ENCODE data around the gene DTNBP1. TPM values are rescaled to one million over a fixed set of nuclear protein-coding genes. Genes with fewer than 3 reads are reported as not detected.

Gene DTNBP1
- total and polyA plus RNA-seq, 2 donors (not counting 3 experiments of a cell fraction or from before 2014, with no cell fraction given): 24.3 to 28.9 TPM

GRCh38 chr6:15513801-15514711 is 148.8 kb downstream of the DTNBP1 start:
- dilution Hi-C loops (cut with MboI; ENCODE audit: extremely low pct_ligation_motif_present, low sequenced_read_pairs): no loop called here
- BruUV-seq (replicated peaks): no TSS peak
- H4K20me1 ChIP-seq (replicated peaks; ENCODE audit: control insufficient read depth, extremely low read depth, insufficient read depth, low read length): no peaks in the 10 kb centered on the region
- POLR2A ChIA-PET: no interaction called here
- H3K9me3 ChIP-seq (replicated peaks; ENCODE audit: control insufficient read depth, insufficient read depth, low read length): no peaks in the 10 kb centered on the region
- TF ChIP-seq MYC (IDR thresholded peaks at IDR 0.05; ENCODE audit: low read depth, low read length) (no peak), MAX (IDR thresholded peaks at IDR 0.05; ENCODE audit: insufficient read depth, insufficient read length) (no peak), POLR2A (IDR thresholded peaks at IDR 0.05; ENCODE audit: low read depth, low read length) (no peak)
- H3K4me2 ChIP-seq (ENCODE audit: insufficient read depth, low read length): no peak overlapping the region
- intact Hi-C loops (cut with micrococcal nuclease): no loop called here
- no peak for FAIRE-seq
- H3K36me3 ChIP-seq (ENCODE audit: control insufficient read depth in 2 of 2, extremely low read depth in 1 of 2, insufficient read depth in 2 of 2, low read length in 2 of 2): peaks cover 0 to 7% of the 10 kb centered on the region in 2 experiments
- no peak for DNase-seq (ENCODE audit: low read depth, low spot score)
- no peak overlapping the region for H3K9ac ChIP-seq (replicated peaks; ENCODE audit: extremely low read depth, insufficient read depth, low read length)
- H3K9me1 ChIP-seq (replicated peaks; ENCODE audit: control insufficient read depth, extremely low read depth, insufficient read depth, low read length): no peaks in the 10 kb centered on the region
- no peaks in the 10 kb centered on the region for H3K4me1 ChIP-seq (ENCODE audit: control insufficient read depth, extremely low read depth, insufficient read depth, low read length)
- H3K27ac ChIP-seq (ENCODE audit: insufficient read depth, low read depth, low read length): no peak overlapping the region
- no peak overlapping the region for H2AFZ ChIP-seq (ENCODE audit: low read depth, low read length)
- H3K4me3 ChIP-seq (replicated peaks in 1 of 3; ENCODE audit: insufficient read depth in 1 of 3, low read depth in 1 of 3, low read length in 3 of 3): no peak overlapping the region
- no peaks in the 10 kb centered on the region for H3K79me2 ChIP-seq (ENCODE audit: control insufficient read depth, insufficient read depth, low read length)
- CTCF ChIA-PET: interaction anchor here (1.1 kb wide), 1 partner anchor 9 kb away, joined by 4 read pairs; no protein-coding TSS in a partner anchor
- no peaks in the 10 kb centered on the region for H3K27me3 ChIP-seq (ENCODE audit: control insufficient read depth in 2 of 2, insufficient read depth in 2 of 2, low read length in 2 of 2)

GRCh38 chr6:15513131-15513771 is 149.6 kb downstream of the DTNBP1 start:
- TF ChIP-seq MYC (IDR thresholded peaks at IDR 0.05; ENCODE audit: low read depth, low read length) (no peak), CTCF (IDR thresholded peaks at IDR 0.05; ENCODE audit: extremely low read depth in 1 of 2, insufficient read depth in 1 of 2, low read depth in 1 of 2, low read length in 2 of 2) (no peak), JUN (IDR thresholded peaks at IDR 0.05; ENCODE audit: borderline replicate concordance, insufficient read depth, insufficient read length, low read depth) (no peak), POLR2A (IDR thresholded peaks at IDR 0.05; ENCODE audit: low read depth, low read length) (no peak), GATA2 (IDR thresholded peaks at IDR 0.05; ENCODE audit: insufficient read depth, insufficient read length, low read depth, low read length) (no peak), POLR2AphosphoS5 (IDR thresholded peaks at IDR 0.05; ENCODE audit: insufficient read depth, low read depth, low read length) (no peak), MAX (IDR thresholded peaks at IDR 0.05; ENCODE audit: insufficient read depth, insufficient read length) (no peak), EZH2 (IDR thresholded peaks at IDR 0.05; ENCODE audit: borderline replicate concordance, low read depth, low read length, severe bottlenecking) (no peak), FOS (IDR thresholded peaks at IDR 0.05; ENCODE audit: borderline replicate concordance, insufficient read depth, low read length) (no peak)
- DNase-seq (ENCODE audit: low read depth, low spot score): no peak
- Histone ChIP-seq H3K27ac (ENCODE audit: insufficient read depth, low read depth, low read length) (no peak overlapping the region), H4K20me1 (replicated peaks; ENCODE audit: control insufficient read depth, extremely low read depth, insufficient read depth, low read length) (no peaks in the 10 kb centered on the region), H3K27me3 (ENCODE audit: control insufficient read depth in 2 of 2, insufficient read depth in 2 of 2, low read length in 2 of 2) (no peaks in the 10 kb centered on the region), H3K9me1 (replicated peaks; ENCODE audit: control insufficient read depth, extremely low read depth, insufficient read depth, low read length) (no peaks in the 10 kb centered on the region), H3K36me3 (ENCODE audit: control insufficient read depth in 2 of 2, extremely low read depth in 1 of 2, insufficient read depth in 2 of 2, low read length in 2 of 2) (peaks cover 0 to 7% of the 10 kb centered on the region in 2 experiments), H3K9ac (replicated peaks; ENCODE audit: extremely low read depth, insufficient read depth, low read length) (no peak overlapping the region), H3K9me3 (replicated peaks; ENCODE audit: control insufficient read depth, insufficient read depth, low read length) (no peaks in the 10 kb centered on the region), H2AFZ (ENCODE audit: low read depth, low read length) (no peak overlapping the region), H3K79me2 (ENCODE audit: control insufficient read depth, insufficient read depth, low read length) (no peaks in the 10 kb centered on the region), H3K4me3 (replicated peaks in 1 of 3; ENCODE audit: insufficient read depth in 1 of 3, low read depth in 1 of 3, low read length in 3 of 3) (no peak overlapping the region), H3K4me1 (ENCODE audit: control insufficient read depth, extremely low read depth, insufficient read depth, low read length) (no peaks in the 10 kb centered on the region), H3K4me2 (ENCODE audit: insufficient read depth, low read length) (no peak overlapping the region)
- intact Hi-C loops (cut with micrococcal nuclease) (no loop called here), dilution Hi-C loops (cut with MboI; ENCODE audit: extremely low pct_ligation_motif_present, low sequenced_read_pairs) (no loop called here)
- CTCF ChIA-PET: interaction anchor here (0.9 kb wide), 1 partner anchor 110 kb away, joined by 3 read pairs; no protein-coding TSS in a partner anchor
- POLR2A ChIA-PET: no interaction called here
- BruUV-seq (replicated peaks): no TSS peak
- no peak for FAIRE-seq
